ENCODE data around the gene CAMKMT. TPM values are rescaled to one million over a fixed set of nuclear protein-coding genes. Genes with fewer than 3 reads are reported as not detected.

The CAMKMT gene
- total and polyA plus RNA-seq, 8 donors, result 8.3 to 17.5 (median 11.5) TPM

GRCh38 chr2:44779793-44780192 is 418.0 kb downstream of the CAMKMT start:
- no peak for DNase-seq
- Histone ChIP-seq H3K4me1 (no peaks in the 10 kb centered on the region), H3K4me3 (no peak overlapping the region), H3K27ac (no peak overlapping the region), H3K36me3 (no peaks in the 10 kb centered on the region), H3K9me3 (peaks cover 0 to 8% of the 10 kb centered on the region in 2 donors), H3K27me3 (no peaks in the 10 kb centered on the region)
- ATAC-seq, result no peak
- intact Hi-C loops (cut with DNase I), result no loop called here
- no peak for TF ChIP-seq CTCF (IDR thresholded peaks at IDR 0.05)

- ATAC-seq, result no peak
These were observed 418.7 kb downstream of the CAMKMT start for GRCh38 chr2:44780406-44780805.

GRCh38 chr2:44785433-44785832 is 423.7 kb downstream of the CAMKMT start:
- no peak overlapping the region for H3K27ac ChIP-seq
- ATAC-seq, result no peak
- intact Hi-C loops (cut with DNase I), result no loop called here

More at GRCh38 chr2:44780406-44780805, 418.7 kb downstream of the CAMKMT start:
- Histone ChIP-seq H3K4me3 (no peak overlapping the region), H3K9me3 (peaks cover 0 to 8% of the 10 kb centered on the region in 2 donors), H3K36me3 (no peaks in the 10 kb centered on the region), H3K27ac (no peak overlapping the region), H3K4me1 (no peaks in the 10 kb centered on the region), H3K27me3 (no peaks in the 10 kb centered on the region)
- no peak for TF ChIP-seq CTCF (IDR thresholded peaks at IDR 0.05)
- no peak for DNase-seq
- intact Hi-C loops (cut with DNase I), result no loop called here

GRCh38 chr2:44786045-44786816 is 424.5 kb downstream of the CAMKMT start:
- Histone ChIP-seq H3K4me3 (no peak overlapping the region), H3K36me3 (no peaks in the 10 kb centered on the region), H3K4me1 (no peaks in the 10 kb centered on the region), H3K9me3 (no peaks in the 10 kb centered on the region), H3K27me3 (peaks cover 0 to 12% of the 10 kb centered on the region in 2 donors), H3K27ac (no peak overlapping the region)
- no peak for DNase-seq
- intact Hi-C loops (cut with DNase I), result no loop called here
- ATAC-seq, result no peak
- no peak for TF ChIP-seq CTCF (IDR thresholded peaks at IDR 0.05)

More at GRCh38 chr2:44785433-44785832, 423.7 kb downstream of the CAMKMT start:
- Histone ChIP-seq H3K27me3 (peaks cover 0 to 11% of the 10 kb centered on the region in 2 donors), H3K4me1 (no peaks in the 10 kb centered on the region), H3K4me3 (no peak overlapping the region), H3K9me3 (peaks cover 0 to 1% of the 10 kb centered on the region in 2 donors), H3K36me3 (no peaks in the 10 kb centered on the region)
- TF ChIP-seq CTCF (IDR thresholded peaks at IDR 0.05), result no peak
- DNase-seq, result no peak

GRCh38 chr2:44786817-44787214 is 425.1 kb downstream of the CAMKMT start:
- no peaks in the 10 kb centered on the region for H3K9me3 ChIP-seq
- DNase-seq, result no peak
- no peak overlapping the region for H3K4me3 ChIP-seq
- intact Hi-C loops (cut with DNase I), result no loop called here
- no peak for ATAC-seq
- peaks cover 0 to 12% of the 10 kb centered on the region in 2 donors for H3K27me3 ChIP-seq
- H3K4me1 ChIP-seq, result no peaks in the 10 kb centered on the region
- H3K36me3 ChIP-seq, result no peaks in the 10 kb centered on the region
- no peak overlapping the region for H3K27ac ChIP-seq
- TF ChIP-seq CTCF (IDR thresholded peaks at IDR 0.05), result no peak
